Lower leg skin (tissue), 4 donors: Measurements from ENCODE around the gene ZBTB7B. TPM values are rescaled to one million over a fixed set of nuclear protein-coding genes. Genes with fewer than 3 reads are reported as not detected.

ENCODE experiments used
- DNase-seq, 2 donors: peaks; one replicate each; pipeline ENCODE4 v3.0.0-alpha.2; 2019; ENCODE audit warnings: low spot score in 2 of 2
- H3K4me3 ChIP-seq: fragments of 200-600 bp; sonication (generic); 2 replicates; pipeline ENCODE4 v1.5.1; 2017; ENCODE audit warnings: mild to moderate bottlenecking, low read depth; ENCODE audit not compliant: poor library complexity, severe bottlenecking
- CTCF ChIP-seq, 3 donors: fragments of 450-650 bp; IDR thresholded peaks; one replicate each; pipeline ENCODE4 v1.5.1; 2016; ENCODE audit warnings: antibody characterized with exemption in 3 of 3, mild to moderate bottlenecking in 3 of 3, moderate library complexity in 2 of 3
- POLR2A ChIP-seq, 2 donors: fragments of 450-650 bp; IDR thresholded peaks; one replicate each; pipeline ENCODE4 v1.6.1; 2016 to 2017; ENCODE audit warnings: antibody characterized with exemption in 2 of 2, mild to moderate bottlenecking in 1 of 2, moderate library complexity in 1 of 2
- WGBS, 2 donors: methylation state at CpG; one replicate each; pipeline ENCODE4 v1.1.5; 2018; 5-methylcytosine and 5-hydroxymethylcytosine counted together
- intact Hi-C: fragments of 100-400 bp; cut with DNase I; formaldehyde crosslinking; loops from one replicate; pipeline ENCODE4 v1.15.0; 2023; ENCODE audit warnings: low total_unique reads
- total RNA-seq, 4 donors: library from RNA; depleted of rRNA; stranded (reverse); fragments of >200 nt; gene quantifications; one replicate each; pipeline ENCODE4 v1.1.0, GENCODE V29; 2016

The ZBTB7B gene
- total RNA-seq, 4 donors from 2014 or later: 270 to 295 (median 286) TPM

GRCh38 chr1:155051342-155051776 lies 48.8 kb downstream of the ZBTB7B start:
- no peak for DNase-seq
- intact Hi-C loops: loop anchor here (5.0 to 10.0 kb wide), 2 partner anchors 97 to 144 kb away; partner anchors contain the start of gene PBXIP1
- no peak for TF ChIP-seq POLR2A (IDR thresholded peaks at IDR 0.05)
- TF ChIP-seq CTCF (IDR thresholded peaks at IDR 0.05): no peak
- H3K4me3 ChIP-seq: peak overlapping the region; percentile 84
- WGBS, 2 donors: 2 to 3% methylated on average over 7 to 19 of the region's 31 CpGs

- peak overlapping the region; percentile 84 for H3K4me3 ChIP-seq
- no peak for TF ChIP-seq CTCF (IDR thresholded peaks at IDR 0.05)
- no peak for TF ChIP-seq POLR2A (IDR thresholded peaks at IDR 0.05)
- intact Hi-C loops: loop anchor here (5.0 to 10.0 kb wide), 2 partner anchors 97 to 145 kb away; partner anchors contain the start of gene PBXIP1
- DNase-seq: peak; percentile 63 to 92
- 0% methylated on average over 23 to 27 of the region's 27 CpGs for WGBS, 2 donors
Observed at GRCh38 chr1:155051777-155052398, 49.3 kb downstream of the ZBTB7B start.

GRCh38 chr1:155052439-155053395 lies 50.1 kb downstream of the ZBTB7B start:
- peak overlapping the region; percentile 84 for H3K4me3 ChIP-seq
- intact Hi-C loops: loop anchor here (5.0 to 10.0 kb wide), 2 partner anchors 98 to 145 kb away; partner anchors contain the start of gene PBXIP1
- TF ChIP-seq POLR2A (IDR thresholded peaks at IDR 0.05) (no peak), CTCF (IDR thresholded peaks at IDR 0.05) (no peak)
- 23 to 34% methylated on average over 12 of the region's 12 CpGs for WGBS, 2 donors
- no peak for DNase-seq

GRCh38 chr1:155053531-155054105 lies 51.0 kb downstream of the ZBTB7B start:
- 53 to 74% methylated on average over 7 of the region's 7 CpGs for WGBS, 2 donors
- H3K4me3 ChIP-seq: no peak overlapping the region
- intact Hi-C loops: loop anchor here (5.0 to 10.0 kb wide), 2 partner anchors 99 to 146 kb away; partner anchors contain the start of gene PBXIP1
- TF ChIP-seq POLR2A (IDR thresholded peaks at IDR 0.05) (no peak), CTCF (IDR thresholded peaks at IDR 0.05) (no peak)
- no peak for DNase-seq

GRCh38 chr1:155057104-155057503 lies 54.5 kb downstream of the ZBTB7B start:
- 84 to 95% methylated on average over 8 of the region's 8 CpGs for WGBS, 2 donors
- DNase-seq: no peak
- TF ChIP-seq POLR2A (IDR thresholded peaks at IDR 0.05) (no peak), CTCF (IDR thresholded peaks at IDR 0.05) (no peak)
- no peak overlapping the region for H3K4me3 ChIP-seq
- intact Hi-C loops: loop anchor here (10.0 kb wide), 1 partner anchor 102 kb away; the partner anchor contains the start of gene PBXIP1
